Tracheal epithelial cell (primary cell): ENCODE measurements around the gene SSBP2. TPM values are rescaled to one million over a fixed set of nuclear protein-coding genes. Genes with fewer than 3 reads are reported as not detected.

Experiments used
- total RNA-seq: library from RNA; depleted of rRNA; stranded (reverse); fragments of >200 nt; gene quantifications from 2 replicates; pipeline ENCODE4 v1.2.1, GENCODE V29; 2014

Gene SSBP2
- total RNA-seq: 8.2 and 21.7 TPM in 2 replicates

GRCh38 chr5:81751009-81751835, at the start of gene SSBP2:
SSBP2 (minus strand) TSS chr5:81751097; CDS start chr5:81751042, 55 bp downstream.

GRCh38 chr5:81393783-81394718, 356.8 kb downstream of the SSBP2 start, which contains the start of gene ACOT12:
ACOT12 (minus strand) TSS chr5:81394134; CDS start chr5:81394114, 20 bp downstream.

Other genes with a start within 250 kb of the SSBP2 start
- gene ATG10, start 220.9 kb upstream of the SSBP2 start, total RNA-seq: 11.3 and 13.7 TPM in 2 replicates